Mucosa of rectum (tissue), 2 donors: ENCODE data around the gene PPP3CA.
A peak's percentile ranks its signal among the peaks of the same experiment; 100 is the strongest.

Experiments used
- H3K27ac ChIP-seq, 2 donors: one replicate each; pipeline ENCODE4 v1.7.0; 2013; ENCODE audit warnings: inconsistent platforms in 2 of 2, low read depth in 2 of 2, low read length in 2 of 2
- H3K27me3 ChIP-seq, 2 donors: one replicate each; pipeline ENCODE4 v1.7.0; 2013; ENCODE audit warnings: low read length in 2 of 2; ENCODE audit not compliant: control insufficient read depth in 2 of 2, insufficient read depth in 2 of 2
- H3K36me3 ChIP-seq, 2 donors: one replicate each; pipeline ENCODE4 v1.7.0; 2013; ENCODE audit warnings: low read length in 2 of 2; ENCODE audit not compliant: control insufficient read depth in 2 of 2, insufficient read depth in 2 of 2
- H3K4me1 ChIP-seq, 2 donors: one replicate each; pipeline ENCODE4 v1.7.0; 2013; ENCODE audit warnings: low read length in 2 of 2, mild to moderate bottlenecking in 1 of 2; ENCODE audit not compliant: control insufficient read depth in 2 of 2, insufficient read depth in 2 of 2
- H3K4me3 ChIP-seq, 2 donors: one replicate each; pipeline ENCODE4 v1.7.0; 2013; ENCODE audit warnings: low read length in 2 of 2
- H3K9ac ChIP-seq, 2 donors: one replicate each; pipeline ENCODE4 v1.7.0; 2013; ENCODE audit warnings: low read length in 2 of 2, low read depth in 1 of 2, mild to moderate bottlenecking in 1 of 2
- H3K9me3 ChIP-seq, 2 donors: one replicate each; pipeline ENCODE4 v1.7.0; 2013; ENCODE audit warnings: low read length in 2 of 2; ENCODE audit not compliant: control insufficient read depth in 2 of 2
- donor health status: healthy.
- donor health status: Normal muscosa, but diverticular disease.

PPP3CA gene

DNA sequence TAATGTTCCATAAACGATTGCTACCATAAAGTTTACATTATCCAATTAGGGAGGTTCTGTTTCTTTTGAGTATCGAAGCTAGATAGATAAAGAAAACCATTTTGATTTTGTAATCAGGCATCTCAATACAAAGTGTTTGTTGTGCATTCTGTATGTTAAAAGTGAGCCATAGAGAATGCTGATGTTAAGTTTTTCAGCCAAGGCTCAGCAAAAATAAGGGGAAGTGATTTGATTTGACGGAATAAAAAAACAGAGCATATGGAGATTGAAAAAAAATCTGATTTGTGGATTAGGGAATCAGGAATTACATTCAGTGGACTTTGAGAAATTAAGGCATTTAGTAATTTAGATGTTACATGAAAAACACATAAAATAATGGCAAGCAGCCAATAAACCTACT lies 314.8 kb downstream of the PPP3CA start:
- Histone ChIP-seq H3K36me3 (peaks cover 3 to 4% of the 10 kb centered on the region in 2 donors), H3K4me1 (no peaks in the 10 kb centered on the region), H3K27me3 (no peaks in the 10 kb centered on the region), H3K27ac (no peak overlapping the region), H3K9me3 (no peaks in the 10 kb centered on the region), H3K9ac (no peak overlapping the region), H3K4me3 (no peak overlapping the region)

GRCh38 chr4:101031971-101032370 lies 315.4 kb downstream of the PPP3CA start:
- no peak overlapping the region for H3K27ac ChIP-seq
- no peak overlapping the region for H3K9ac ChIP-seq
- H3K9me3 ChIP-seq: no peaks in the 10 kb centered on the region
- H3K4me1 ChIP-seq: no peaks in the 10 kb centered on the region
- H3K36me3 ChIP-seq: peaks cover 3 to 4% of the 10 kb centered on the region in 2 donors
- H3K27me3 ChIP-seq: no peaks in the 10 kb centered on the region
- H3K4me3 ChIP-seq: no peak overlapping the region

DNA sequence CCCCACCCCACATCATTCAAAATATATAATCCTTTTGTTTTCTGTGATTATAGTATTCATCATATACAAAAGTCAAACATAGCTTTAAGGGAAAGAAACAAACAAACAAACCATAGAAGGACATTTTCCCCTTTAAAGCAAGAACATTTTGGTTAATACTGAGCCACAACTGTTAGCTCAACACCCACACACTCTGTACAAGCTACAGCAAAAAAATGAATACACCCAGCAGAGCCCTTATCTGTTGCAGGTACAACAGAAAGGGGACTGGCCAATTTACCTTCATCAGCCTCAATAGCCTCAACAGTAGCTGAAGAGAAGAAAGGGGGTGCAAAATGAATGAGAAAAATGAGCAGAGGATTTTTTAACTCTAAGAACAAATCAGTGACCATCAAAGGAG lies 318.4 kb downstream of the PPP3CA start:
- Histone ChIP-seq H3K27me3 (no peaks in the 10 kb centered on the region), H3K9me3 (no peaks in the 10 kb centered on the region), H3K9ac (no peak overlapping the region), H3K4me3 (no peak overlapping the region), H3K4me1 (no peaks in the 10 kb centered on the region), H3K27ac (no peak overlapping the region), H3K36me3 (peaks cover 3 to 10% of the 10 kb centered on the region in 2 donors)

DNA sequence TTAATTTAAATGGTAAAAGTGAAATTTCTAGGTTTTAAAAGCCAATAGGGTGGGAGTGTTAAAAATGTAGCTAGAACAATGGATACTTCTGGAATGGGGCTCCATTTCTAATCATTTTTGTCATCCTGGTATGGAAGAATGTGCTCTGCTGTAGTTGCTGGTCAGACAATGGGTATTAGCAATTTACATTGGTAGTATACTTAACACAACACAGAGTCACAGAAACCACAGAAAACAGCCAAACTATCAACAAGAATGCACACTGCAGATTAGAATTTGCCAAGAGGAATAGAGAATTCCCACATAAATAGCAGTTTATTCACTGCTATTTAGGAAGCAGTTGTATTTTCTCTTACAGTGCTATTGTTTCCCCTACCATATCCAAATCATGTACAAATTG lies 319.6 kb downstream of the PPP3CA start:
- Histone ChIP-seq H3K9me3 (no peaks in the 10 kb centered on the region), H3K36me3 (peaks cover 3 to 10% of the 10 kb centered on the region in 2 donors), H3K27ac (no peak overlapping the region), H3K4me1 (no peaks in the 10 kb centered on the region), H3K4me3 (no peak overlapping the region), H3K27me3 (no peaks in the 10 kb centered on the region), H3K9ac (no peak overlapping the region)

GRCh38 chr4:101025755-101026154 lies 321.6 kb downstream of the PPP3CA start:
- Histone ChIP-seq H3K27ac (no peak overlapping the region), H3K4me3 (no peak overlapping the region), H3K9me3 (no peaks in the 10 kb centered on the region), H3K9ac (no peak overlapping the region), H3K27me3 (no peaks in the 10 kb centered on the region), H3K36me3 (peaks cover 0 to 6% of the 10 kb centered on the region in 2 donors), H3K4me1 (peaks cover 0 to 4% of the 10 kb centered on the region in 2 donors)

DNA sequence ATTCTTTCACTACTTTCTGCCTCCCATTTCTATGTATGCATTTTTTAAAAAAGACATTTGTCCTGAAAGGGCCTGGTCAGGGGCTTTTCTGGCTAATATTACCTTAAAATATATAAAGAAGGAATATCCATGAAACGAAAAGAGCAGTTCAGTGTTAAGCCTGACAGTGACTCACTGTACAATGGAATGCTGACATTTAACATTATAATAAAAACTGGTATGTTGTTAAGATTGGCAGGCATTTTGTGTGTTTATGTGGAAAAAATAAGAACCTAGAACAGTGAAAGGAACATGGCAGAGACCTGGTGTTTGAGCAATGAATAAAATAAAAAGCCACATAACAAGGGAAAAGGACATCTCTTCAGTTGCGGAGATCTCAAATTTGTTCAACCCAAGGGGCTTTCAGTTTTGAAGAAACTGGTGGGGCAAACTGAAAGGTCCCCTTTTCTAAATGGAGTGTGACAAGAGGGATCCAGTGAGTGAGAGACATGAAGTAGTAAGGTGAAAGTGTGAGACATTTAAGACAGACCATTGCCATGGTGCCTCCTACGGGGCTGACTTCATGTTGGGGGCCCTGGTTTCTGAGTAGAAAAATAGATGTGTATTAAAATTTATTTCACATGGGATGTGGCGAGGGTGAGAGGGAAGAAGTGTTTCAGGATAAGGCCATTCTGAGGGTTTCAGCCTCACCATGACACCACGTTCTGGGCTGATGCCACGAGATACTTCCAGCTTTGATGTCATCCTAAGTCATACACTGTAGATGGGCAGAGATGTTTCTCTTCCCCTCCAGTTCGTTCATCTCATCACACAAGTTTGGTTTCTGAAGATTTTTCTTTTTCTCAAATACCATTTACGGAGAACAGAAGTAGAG lies 324.9 kb downstream of the PPP3CA start:
- no peak overlapping the region for H3K9ac ChIP-seq
- H3K4me1 ChIP-seq: peaks cover 9 to 12% of the 10 kb centered on the region in 2 donors
- H3K36me3 ChIP-seq: peaks cover 0 to 6% of the 10 kb centered on the region in 2 donors
- no peaks in the 10 kb centered on the region for H3K27me3 ChIP-seq
- no peak overlapping the region for H3K27ac ChIP-seq
- no peak overlapping the region for H3K4me3 ChIP-seq
- H3K9me3 ChIP-seq: no peaks in the 10 kb centered on the region

GRCh38 chr4:101020956-101021355 lies 326.4 kb downstream of the PPP3CA start:
- Histone ChIP-seq H3K9me3 (no peaks in the 10 kb centered on the region), H3K9ac (peak overlapping the region in 1 of 2 donors; percentile 18), H3K27ac (peak overlapping the region; percentile 41 to 44), H3K4me1 (peaks cover 9 to 12% of the 10 kb centered on the region in 2 donors), H3K27me3 (no peaks in the 10 kb centered on the region), H3K4me3 (peak overlapping the region in 1 of 2 donors; percentile 10), H3K36me3 (peaks cover 0 to 6% of the 10 kb centered on the region in 2 donors)

GRCh38 chr4:101019941-101020401 lies 327.4 kb downstream of the PPP3CA start:
- no peaks in the 10 kb centered on the region for H3K27me3 ChIP-seq
- H3K27ac ChIP-seq: peak overlapping the region; percentile 40 to 44

GRCh38 chr4:101019313-101019712 lies 328.0 kb downstream of the PPP3CA start:
- H3K4me1 ChIP-seq: peaks cover 9 to 12% of the 10 kb centered on the region in 2 donors
- H3K36me3 ChIP-seq: peaks cover 0 to 3% of the 10 kb centered on the region in 2 donors
- no peak overlapping the region for H3K4me3 ChIP-seq
- H3K9me3 ChIP-seq: no peaks in the 10 kb centered on the region
- no peaks in the 10 kb centered on the region for H3K27me3 ChIP-seq
- H3K9ac ChIP-seq: no peak overlapping the region
- peak overlapping the region; percentile 9 to 40 for H3K27ac ChIP-seq

More at GRCh38 chr4:101019941-101020401, 327.4 kb downstream of the PPP3CA start:
- no peak overlapping the region for H3K9ac ChIP-seq
- peaks cover 0 to 3% of the 10 kb centered on the region in 2 donors for H3K36me3 ChIP-seq
- H3K4me3 ChIP-seq: no peak overlapping the region
- H3K4me1 ChIP-seq: peaks cover 9 to 12% of the 10 kb centered on the region in 2 donors
- no peaks in the 10 kb centered on the region for H3K9me3 ChIP-seq

DNA sequence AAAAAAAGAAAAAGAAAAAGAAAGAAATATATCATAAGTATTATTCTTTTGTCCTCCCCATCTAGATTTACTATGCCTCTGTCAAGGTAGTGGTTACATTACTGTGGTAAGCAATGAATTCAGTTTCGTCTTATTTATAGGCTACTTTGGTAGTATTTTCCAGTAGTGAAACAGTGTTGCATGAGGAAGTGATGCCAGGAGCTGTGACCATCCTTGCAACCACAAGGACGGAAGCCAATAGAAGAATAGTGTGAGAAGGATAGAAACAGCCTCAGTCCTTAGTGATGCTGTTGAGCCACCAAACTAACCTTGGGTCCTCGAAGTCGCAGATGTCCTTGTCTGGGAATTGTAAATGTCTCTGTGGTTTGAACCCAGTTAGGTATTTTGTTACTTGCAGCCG lies 328.5 kb downstream of the PPP3CA start:
- H3K36me3 ChIP-seq: no peaks in the 10 kb centered on the region
- no peaks in the 10 kb centered on the region for H3K9me3 ChIP-seq
- H3K27me3 ChIP-seq: no peaks in the 10 kb centered on the region
- H3K27ac ChIP-seq: peak overlapping the region in 1 of 2 donors; percentile 40
- H3K9ac ChIP-seq: no peak overlapping the region
- no peak overlapping the region for H3K4me3 ChIP-seq
- peaks cover 9 to 12% of the 10 kb centered on the region in 2 donors for H3K4me1 ChIP-seq
